GM23338 (cell line): Measurements from ENCODE around the gene TXLNG. TPM values are rescaled to one million over a fixed set of nuclear protein-coding genes. Genes with fewer than 3 reads are reported as not detected.

Source experiments
- ATAC-seq: fragments of 200-7000 bp; cut with Tn5 transposase; 3 replicates; pipeline ENCODE4 v1.9.1; 2020
- DNase-seq: peaks from one replicate; pipeline ENCODE4 v3.0.0-alpha.2; 2015; ENCODE audit warnings: low spot score
- H2AFZ ChIP-seq: fragments of 200-600 bp; sonication (generic); 2 replicates; pipeline ENCODE4 v1.8.0; 2016; ENCODE audit warnings: antibody characterized with exemption, mild to moderate bottlenecking, moderate library complexity
- H3F3A ChIP-seq: fragments of 200-600 bp; sonication (generic); replicated peaks from 2 replicates; pipeline ENCODE4 v1.8.0; 2017; ENCODE audit warnings: antibody characterized with exemption, mixed run types, low read depth
- H3K27ac ChIP-seq: fragments of 200-600 bp; sonication (generic); 2 replicates; pipeline ENCODE4 v1.6.1; 2016; ENCODE audit warnings: low read depth
- H3K27me3 ChIP-seq: fragments of 200-600 bp; sonication (generic); 2 replicates; pipeline ENCODE4 v1.8.0; 2016; ENCODE audit warnings: mild to moderate bottlenecking, mixed run types, moderate library complexity; ENCODE audit not compliant: insufficient read depth
- H3K36me3 ChIP-seq: fragments of 200-600 bp; sonication (generic); 2 replicates; pipeline ENCODE4 v1.8.0; 2016; ENCODE audit warnings: mild to moderate bottlenecking; ENCODE audit not compliant: insufficient read depth
- H3K4me1 ChIP-seq: fragments of 200-600 bp; sonication (generic); 2 replicates; pipeline ENCODE4 v1.8.0; 2016; ENCODE audit warnings: mild to moderate bottlenecking, moderate library complexity; ENCODE audit not compliant: insufficient read depth
- H3K4me2 ChIP-seq: fragments of 200-600 bp; sonication (generic); 2 replicates; pipeline ENCODE4 v1.7.1; 2017; ENCODE audit warnings: mixed run types
- H3K4me3 ChIP-seq: fragments of 200-600 bp; sonication (generic); 2 replicates; pipeline ENCODE4 v1.6.1; 2016; ENCODE audit warnings: mixed run types
- H3K79me2 ChIP-seq: fragments of 200-600 bp; sonication (generic); replicated peaks from 2 replicates; pipeline ENCODE4 v1.8.0; 2017; ENCODE audit warnings: mild to moderate bottlenecking; ENCODE audit not compliant: insufficient read depth
- H3K9me2 ChIP-seq: fragments of 200-600 bp; sonication (generic); 2 replicates; pipeline ENCODE4 v1.8.0; 2017; ENCODE audit not compliant: insufficient read depth
- H4K20me1 ChIP-seq: fragments of 200-600 bp; sonication (generic); replicated peaks from 2 replicates; pipeline ENCODE4 v1.8.0; 2017; ENCODE audit warnings: mild to moderate bottlenecking; ENCODE audit not compliant: insufficient read depth
- H3K27ac Mint-ChIP-seq: 2 replicates; pipeline ENCODE4 v1.8.0; 2020; ENCODE audit warnings: inconsistent platforms, mild to moderate bottlenecking, moderate library complexity, mixed read lengths
- H3K27me3 Mint-ChIP-seq: 3 replicates; pipeline ENCODE4 v1.8.0; 2022; ENCODE audit warnings: low read depth, mild to moderate bottlenecking, moderate library complexity, mixed read lengths, inconsistent platforms; ENCODE audit not compliant: insufficient read depth, poor library complexity
- H3K36me3 Mint-ChIP-seq: 3 replicates; pipeline ENCODE4 v1.8.0; 2021; ENCODE audit warnings: low read depth, mild to moderate bottlenecking, inconsistent platforms, moderate library complexity, mixed read lengths
- H3K4me1 Mint-ChIP-seq: 3 replicates; pipeline ENCODE4 v1.8.0; 2020; ENCODE audit warnings: mild to moderate bottlenecking, inconsistent platforms, mixed read lengths
- H3K4me3 Mint-ChIP-seq: 3 replicates; pipeline ENCODE4 v1.8.0; 2021; ENCODE audit warnings: moderate library complexity, mild to moderate bottlenecking, inconsistent platforms, mixed read lengths
- H3K9me3 Mint-ChIP-seq: 3 replicates; pipeline ENCODE4 v1.8.0; 2020; ENCODE audit warnings: moderate library complexity, mild to moderate bottlenecking, inconsistent platforms, mixed read lengths
- CREB1 ChIP-seq: fragments of 250-450 bp; sonication (Bioruptor Pico); IDR thresholded peaks from 2 replicates; pipeline ENCODE4 v1.5.0; 2020; ENCODE audit warnings: low read depth, mild to moderate bottlenecking, moderate library complexity
- CTCF ChIP-seq, 2 experiments: fragments of 200-600 bp in 1 of 2; sonication (generic) in 1 of 2; conservative IDR thresholded peaks; 2 replicates each; pipeline versions ENCODE4 v1.5.1 to v1.6.1; 2016 to 2017; ENCODE audit warnings: antibody characterized with exemption in 2 of 2, low read depth in 2 of 2, mild to moderate bottlenecking in 2 of 2, moderate library complexity in 1 of 2
- ETS1 ChIP-seq: IDR thresholded peaks from 2 replicates; pipeline ENCODE4 v1.6.1; 2016; ENCODE audit warnings: antibody characterized with exemption
- EZH2 ChIP-seq: fragments of 200-600 bp; sonication (generic); IDR thresholded peaks from one replicate; pipeline ENCODE4 v1.8.0; 2017; ENCODE audit warnings: antibody characterized with exemption, mild to moderate bottlenecking, low read depth; ENCODE audit not compliant: unreplicated experiment
- EZH2phosphoT487 ChIP-seq: fragments of 200-600 bp; sonication (generic); IDR thresholded peaks from one replicate; pipeline ENCODE4 v1.8.1; 2018; ENCODE audit warnings: antibody characterized with exemption; ENCODE audit not compliant: unreplicated experiment
- JUNB ChIP-seq: IDR thresholded peaks from one replicate; pipeline ENCODE4 v1.6.1; 2016; ENCODE audit warnings: antibody characterized with exemption; ENCODE audit not compliant: unreplicated experiment
- NANOG ChIP-seq: IDR thresholded peaks from 2 replicates; pipeline ENCODE4 v1.6.1; 2016; ENCODE audit warnings: antibody characterized with exemption, borderline replicate concordance
- POLR2AphosphoS5 ChIP-seq: IDR thresholded peaks from 2 replicates; pipeline ENCODE4 v1.6.1; 2016; ENCODE audit warnings: antibody characterized with exemption, low read depth
- REST ChIP-seq: IDR thresholded peaks from one replicate; pipeline ENCODE4 v1.6.1; 2018; ENCODE audit warnings: antibody characterized with exemption; ENCODE audit not compliant: unreplicated experiment
- STAT1 ChIP-seq: IDR thresholded peaks from one replicate; pipeline ENCODE4 v1.6.1; 2016; ENCODE audit warnings: antibody characterized with exemption; ENCODE audit not compliant: unreplicated experiment
- ZNF114 ChIP-seq: fragments of 250-450 bp; sonication (Bioruptor Pico); IDR thresholded peaks from 2 replicates; pipeline ENCODE4 v1.5.0; 2020; ENCODE audit warnings: mild to moderate bottlenecking, moderate library complexity
- ZNF331 ChIP-seq: fragments of 250-450 bp; sonication (Bioruptor Pico); IDR thresholded peaks from 2 replicates; pipeline ENCODE4 v1.5.0; 2020; ENCODE audit warnings: low read depth, mild to moderate bottlenecking, moderate library complexity
- polyA plus RNA-seq: library from polyadenylated mRNA; unstranded; fragments of >200 nt; fragmentation: Nextera tagmentation; extraction: Ambion mirVana; gene quantifications from 2 replicates; pipeline ENCODE4 v1.2.1, GENCODE V29; 2016
- total RNA-seq: library from RNA; depleted of rRNA; stranded (reverse); fragments of >200 nt; shearing (Covaris generic); gene quantifications from 2 replicates; pipeline ENCODE4 v1.2.3, GENCODE V29; 2014
- TF ChIP-seq, protein P1 (sequence below): fragments of 250-450 bp; sonication (Bioruptor Pico); IDR thresholded peaks from 2 replicates; pipeline ENCODE4 v1.5.0; 2020; ENCODE audit warnings: mild to moderate bottlenecking, moderate library complexity

The TXLNG gene
- total and polyA plus RNA-seq, 2 experiments from 2014 or later: 45.3 to 48.4 TPM

- Histone ChIP-seq H3K4me1 (no peaks in the 10 kb centered on the region), H2AFZ (no peak overlapping the region), H3K27ac (no peak overlapping the region), H3K36me3 (no peaks in the 10 kb centered on the region), H3F3A (no peaks in the 10 kb centered on the region), H3K27me3 (no peaks in the 10 kb centered on the region), H3K79me2 (no peaks in the 10 kb centered on the region), H4K20me1 (no peaks in the 10 kb centered on the region), H3K4me3 (no peak overlapping the region), H3K4me2 (no peak overlapping the region), H3K9me2 (no peaks in the 10 kb centered on the region)
- no peaks in the 10 kb centered on the region; the same call in 2 of the 3 replicates for H3K9me3 Mint-ChIP-seq
- DNase-seq (no peak), ATAC-seq (no peak)
- H3K27me3 Mint-ChIP-seq: peaks cover 2% of the 10 kb centered on the region
- H3K27ac Mint-ChIP-seq: no peak overlapping the region
- H3K4me1 Mint-ChIP-seq: no peaks in the 10 kb centered on the region
- peaks cover 51% of the 10 kb centered on the region for H3K36me3 Mint-ChIP-seq
- no peak overlapping the region for H3K4me3 Mint-ChIP-seq
- TF ChIP-seq, protein P1, sequence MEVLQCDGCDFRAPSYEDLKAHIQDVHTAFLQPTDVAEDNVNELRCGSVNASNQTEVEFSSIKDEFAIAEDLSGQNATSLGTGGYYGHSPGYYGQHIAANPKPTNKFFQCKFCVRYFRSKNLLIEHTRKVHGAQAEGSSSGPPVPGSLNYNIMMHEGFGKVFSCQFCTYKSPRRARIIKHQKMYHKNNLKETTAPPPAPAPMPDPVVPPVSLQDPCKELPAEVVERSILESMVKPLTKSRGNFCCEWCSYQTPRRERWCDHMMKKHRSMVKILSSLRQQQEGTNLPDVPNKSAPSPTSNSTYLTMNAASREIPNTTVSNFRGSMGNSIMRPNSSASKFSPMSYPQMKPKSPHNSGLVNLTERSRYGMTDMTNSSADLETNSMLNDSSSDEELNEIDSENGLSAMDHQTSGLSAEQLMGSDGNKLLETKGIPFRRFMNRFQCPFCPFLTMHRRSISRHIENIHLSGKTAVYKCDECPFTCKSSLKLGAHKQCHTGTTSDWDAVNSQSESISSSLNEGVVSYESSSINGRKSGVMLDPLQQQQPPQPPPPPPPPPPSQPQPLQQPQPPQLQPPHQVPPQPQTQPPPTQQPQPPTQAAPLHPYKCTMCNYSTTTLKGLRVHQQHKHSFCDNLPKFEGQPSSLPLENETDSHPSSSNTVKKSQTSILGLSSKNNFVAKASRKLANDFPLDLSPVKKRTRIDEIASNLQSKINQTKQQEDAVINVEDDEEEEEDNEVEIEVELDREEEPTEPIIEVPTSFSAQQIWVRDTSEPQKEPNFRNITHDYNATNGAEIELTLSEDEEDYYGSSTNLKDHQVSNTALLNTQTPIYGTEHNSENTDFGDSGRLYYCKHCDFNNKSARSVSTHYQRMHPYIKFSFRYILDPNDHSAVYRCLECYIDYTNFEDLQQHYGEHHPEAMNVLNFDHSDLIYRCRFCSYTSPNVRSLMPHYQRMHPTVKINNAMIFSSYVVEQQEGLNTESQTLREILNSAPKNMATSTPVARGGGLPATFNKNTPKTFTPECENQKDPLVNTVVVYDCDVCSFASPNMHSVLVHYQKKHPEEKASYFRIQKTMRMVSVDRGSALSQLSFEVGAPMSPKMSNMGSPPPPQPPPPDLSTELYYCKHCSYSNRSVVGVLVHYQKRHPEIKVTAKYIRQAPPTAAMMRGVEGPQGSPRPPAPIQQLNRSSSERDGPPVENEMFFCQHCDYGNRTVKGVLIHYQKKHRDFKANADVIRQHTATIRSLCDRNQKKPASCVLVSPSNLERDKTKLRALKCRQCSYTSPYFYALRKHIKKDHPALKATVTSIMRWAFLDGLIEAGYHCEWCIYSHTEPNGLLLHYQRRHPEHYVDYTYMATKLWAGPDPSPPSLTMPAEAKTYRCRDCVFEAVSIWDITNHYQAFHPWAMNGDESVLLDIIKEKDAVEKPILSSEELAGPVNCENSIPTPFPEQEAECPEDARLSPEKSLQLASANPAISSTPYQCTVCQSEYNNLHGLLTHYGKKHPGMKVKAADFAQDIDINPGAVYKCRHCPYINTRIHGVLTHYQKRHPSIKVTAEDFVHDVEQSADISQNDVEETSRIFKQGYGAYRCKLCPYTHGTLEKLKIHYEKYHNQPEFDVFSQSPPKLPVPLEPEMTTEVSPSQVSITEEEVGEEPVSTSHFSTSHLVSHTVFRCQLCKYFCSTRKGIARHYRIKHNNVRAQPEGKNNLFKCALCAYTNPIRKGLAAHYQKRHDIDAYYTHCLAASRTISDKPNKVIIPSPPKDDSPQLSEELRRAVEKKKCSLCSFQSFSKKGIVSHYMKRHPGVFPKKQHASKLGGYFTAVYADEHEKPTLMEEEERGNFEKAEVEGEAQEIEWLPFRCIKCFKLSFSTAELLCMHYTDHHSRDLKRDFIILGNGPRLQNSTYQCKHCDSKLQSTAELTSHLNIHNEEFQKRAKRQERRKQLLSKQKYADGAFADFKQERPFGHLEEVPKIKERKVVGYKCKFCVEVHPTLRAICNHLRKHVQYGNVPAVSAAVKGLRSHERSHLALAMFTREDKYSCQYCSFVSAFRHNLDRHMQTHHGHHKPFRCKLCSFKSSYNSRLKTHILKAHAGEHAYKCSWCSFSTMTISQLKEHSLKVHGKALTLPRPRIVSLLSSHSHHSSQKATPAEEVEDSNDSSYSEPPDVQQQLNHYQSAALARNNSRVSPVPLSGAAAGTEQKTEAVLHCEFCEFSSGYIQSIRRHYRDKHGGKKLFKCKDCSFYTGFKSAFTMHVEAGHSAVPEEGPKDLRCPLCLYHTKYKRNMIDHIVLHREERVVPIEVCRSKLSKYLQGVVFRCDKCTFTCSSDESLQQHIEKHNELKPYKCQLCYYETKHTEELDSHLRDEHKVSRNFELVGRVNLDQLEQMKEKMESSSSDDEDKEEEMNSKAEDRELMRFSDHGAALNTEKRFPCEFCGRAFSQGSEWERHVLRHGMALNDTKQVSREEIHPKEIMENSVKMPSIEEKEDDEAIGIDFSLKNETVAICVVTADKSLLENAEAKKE (CRISPR knock-in tag): no peak
- TF ChIP-seq CTCF (conservative IDR thresholded peaks at IDR 0.05; ENCODE audit: low read depth in 2 of 2) (no peak), REST (no peak), EZH2phosphoT487 (no peak), EZH2 (no peak), ETS1 (no peak), ZNF331 (CRISPR knock-in tag) (no peak), NANOG (no peak), ZNF114 (CRISPR knock-in tag) (no peak), JUNB (no peak), STAT1 (no peak), POLR2AphosphoS5 (no peak), CREB1 (no peak)
Observed at GRCh38 chrX:16748425-16748824, 37.8 kb upstream of the TXLNG start.
